WTC11 (cell line): Measurements from ENCODE around the gene MARK3.

Experiments used
- CTCF ChIP-seq: fragments of 200-600 bp; IDR thresholded peaks from 2 replicates; pipeline ENCODE4 v1.8.0; 2022; ENCODE audit warnings: antibody characterized with exemption
- TEAD4 ChIP-seq: sonication (generic); formaldehyde crosslinking; IDR thresholded peaks from 2 replicates; pipeline ENCODE4 v1.8.0; 2022; ENCODE audit warnings: mild to moderate bottlenecking, missing genetic modification reagents
- ZNF121 ChIP-seq: sonication (generic); formaldehyde crosslinking; IDR thresholded peaks from 2 replicates; pipeline ENCODE4 v1.8.0; 2023; ENCODE audit warnings: missing genetic modification reagents
- ZNF416 ChIP-seq: fragments of 250-450 bp; sonication (Bioruptor Pico); IDR thresholded peaks from 2 replicates; pipeline ENCODE4 v1.9.0; 2021; ENCODE audit warnings: mild to moderate bottlenecking, inconsistent platforms

- TF ChIP-seq ZNF416 (CRISPR knock-in tag) (no peak), CTCF (no peak), ZNF121 (CRISPR knock-in tag) (no peak), TEAD4 (CRISPR knock-in tag) (no peak)
Measured at GRCh38 chr14:103530831-103531230, 145.6 kb downstream of the MARK3 start.
